GM11168 (cell line): Measurements from ENCODE around the gene SCFD2.

Experiments used
- in situ Hi-C: fragments of 300-500 bp; cut with MboI; formaldehyde crosslinking; loops from one replicate; pipeline ENCODE4 v1.12.0; 2022; ENCODE audit warnings: low sequenced_read_pairs; ENCODE audit not compliant: unreplicated experiment

Gene SCFD2

GRCh38 chr4:53023677-53024299, 342.1 kb downstream of the SCFD2 start:
- in situ Hi-C loops: no loop called here

- in situ Hi-C loops: no loop called here
Observed at GRCh38 chr4:53022513-53023100, 343.3 kb downstream of the SCFD2 start.

- in situ Hi-C loops: no loop called here
Observed at GRCh38 chr4:53021754-53022512, 343.9 kb downstream of the SCFD2 start.

GRCh38 chr4:53019485-53020382, 346.1 kb downstream of the SCFD2 start:
- in situ Hi-C loops: no loop called here

- in situ Hi-C loops: no loop called here
Observed at GRCh38 chr4:53018471-53018870, 347.4 kb downstream of the SCFD2 start.

- in situ Hi-C loops: no loop called here
Observed at GRCh38 chr4:53016099-53016820, 349.6 kb downstream of the SCFD2 start.

- in situ Hi-C loops: no loop called here
Observed at GRCh38 chr4:53015681-53016080, 350.2 kb downstream of the SCFD2 start.

GRCh38 chr4:53014881-53015280, 351.0 kb downstream of the SCFD2 start:
- in situ Hi-C loops: no loop called here

- in situ Hi-C loops: no loop called here
Observed at GRCh38 chr4:53013873-53014775, 351.7 kb downstream of the SCFD2 start.

GRCh38 chr4:53012738-53013137, 353.1 kb downstream of the SCFD2 start:
- in situ Hi-C loops: no loop called here

- in situ Hi-C loops: no loop called here
Observed at GRCh38 chr4:53011259-53011905, 354.5 kb downstream of the SCFD2 start.

GRCh38 chr4:53010318-53010717, 355.5 kb downstream of the SCFD2 start:
- in situ Hi-C loops: no loop called here

- in situ Hi-C loops: no loop called here
Observed at GRCh38 chr4:53009824-53010223, 356.0 kb downstream of the SCFD2 start.

GRCh38 chr4:53007024-53007423, 358.8 kb downstream of the SCFD2 start:
- in situ Hi-C loops: no loop called here

- in situ Hi-C loops: no loop called here
Observed at GRCh38 chr4:53005808-53006207, 360.1 kb downstream of the SCFD2 start.

- in situ Hi-C loops: no loop called here
Observed at GRCh38 chr4:53005149-53005546, 360.7 kb downstream of the SCFD2 start.

- in situ Hi-C loops: no loop called here
Observed at GRCh38 chr4:53004497-53005148, 361.2 kb downstream of the SCFD2 start.

- in situ Hi-C loops: no loop called here
Observed at GRCh38 chr4:53003959-53004358, 361.9 kb downstream of the SCFD2 start.
